ENCODE data around the gene LPAR1. TPM values are rescaled to one million over a fixed set of nuclear protein-coding genes. Genes with fewer than 3 reads are reported as not detected.

The LPAR1 gene
- total RNA-seq, 1 experiment from 2014 or later = 21.7 TPM

DNA sequence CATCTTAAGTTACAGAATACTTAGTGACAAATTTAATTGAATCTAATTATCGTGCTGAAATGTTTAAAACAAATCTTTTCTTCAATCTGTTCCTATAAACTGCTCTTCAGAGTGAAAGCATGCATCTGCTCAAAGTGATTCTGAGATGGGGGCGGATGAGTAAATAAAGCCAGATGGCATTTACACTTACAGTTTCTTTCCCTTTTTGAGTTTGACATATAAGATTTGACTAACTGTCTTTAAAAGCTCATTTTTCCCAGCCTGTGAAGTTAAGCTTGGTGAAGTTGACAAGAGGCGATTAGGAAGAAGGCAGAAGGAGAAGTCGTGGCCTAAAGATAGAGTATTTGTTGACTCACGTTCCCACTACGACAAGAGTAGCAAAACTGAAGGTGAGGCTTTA lies 137.4 kb downstream of the LPAR1 start:
- Histone ChIP-seq H3K36me3 (0 out of 2 replicates have a peak, but pooled peaks cover 3% of the 10 kb centered on the region), H3K27ac (no peak overlapping the region), H3K4me3 (no peak overlapping the region), H3K27me3 (replicated peaks) (no peaks in the 10 kb centered on the region), H3K4me1 (replicated peaks) (no peaks in the 10 kb centered on the region), H3K9me3 (replicated peaks) (no peaks in the 10 kb centered on the region; the same call in 1 of the 2 replicates)
- DNase-seq (ENCODE audit: low read depth in 1 of 2, low spot score in 2 of 2) = no peak

DNA sequence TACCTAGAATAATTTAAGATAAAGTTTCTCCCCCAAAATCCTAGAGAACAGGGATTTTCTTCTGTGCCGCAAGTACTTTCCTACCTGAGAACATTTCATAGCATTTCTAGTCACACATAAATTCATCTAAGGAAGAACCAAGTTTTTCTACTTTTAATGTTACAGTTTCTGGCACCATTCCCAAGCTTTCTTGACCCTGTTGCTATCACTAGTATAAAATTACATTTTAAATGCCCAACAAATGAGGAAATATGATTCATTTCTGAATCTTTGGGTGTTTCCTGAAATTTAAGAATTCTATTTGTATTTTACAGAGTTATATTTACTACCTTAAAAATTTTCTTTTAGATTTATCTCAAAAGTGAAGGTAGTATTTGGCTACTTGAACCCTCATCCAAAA lies 137.8 kb downstream of the LPAR1 start:
- H3K4me3 ChIP-seq = no peak overlapping the region
- no peak for DNase-seq (ENCODE audit: low read depth in 1 of 2, low spot score in 2 of 2)
- H3K9me3 ChIP-seq (replicated peaks) = no peaks in the 10 kb centered on the region; the same call in 1 of the 2 replicates
- H3K27me3 ChIP-seq (replicated peaks) = no peaks in the 10 kb centered on the region
- H3K36me3 ChIP-seq = 0 out of 2 replicates have a peak, but pooled peaks cover 3% of the 10 kb centered on the region
- H3K4me1 ChIP-seq (replicated peaks) = no peaks in the 10 kb centered on the region
- no peak overlapping the region for H3K27ac ChIP-seq

DNA sequence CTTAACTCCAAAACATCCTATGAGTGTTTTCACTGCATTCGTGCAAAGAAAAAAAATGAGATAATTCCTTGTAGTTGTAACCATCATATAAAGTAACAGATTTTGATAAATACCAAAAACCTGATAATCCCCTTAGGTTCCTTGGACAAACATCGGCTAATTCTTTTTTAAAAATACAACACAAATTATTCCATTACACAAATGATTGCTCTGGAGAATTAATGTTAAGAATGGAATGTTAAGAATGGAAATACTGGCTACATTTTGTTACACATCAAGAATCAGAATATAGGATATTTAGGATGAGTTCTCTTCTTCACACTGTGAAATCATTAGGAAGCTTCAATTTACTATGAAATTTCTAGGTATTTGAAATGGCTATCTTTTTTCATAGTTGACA lies 139.4 kb downstream of the LPAR1 start:
- Histone ChIP-seq H3K4me3 (no peak overlapping the region), H3K4me1 (replicated peaks) (no peaks in the 10 kb centered on the region), H3K36me3 (0 out of 2 replicates have a peak, but pooled peaks cover 3% of the 10 kb centered on the region), H3K27ac (no peak overlapping the region), H3K27me3 (replicated peaks) (no peaks in the 10 kb centered on the region), H3K9me3 (replicated peaks) (no peaks in the 10 kb centered on the region; the same call in 1 of the 2 replicates)
- DNase-seq (ENCODE audit: low read depth in 1 of 2, low spot score in 2 of 2) = no peak

DNA sequence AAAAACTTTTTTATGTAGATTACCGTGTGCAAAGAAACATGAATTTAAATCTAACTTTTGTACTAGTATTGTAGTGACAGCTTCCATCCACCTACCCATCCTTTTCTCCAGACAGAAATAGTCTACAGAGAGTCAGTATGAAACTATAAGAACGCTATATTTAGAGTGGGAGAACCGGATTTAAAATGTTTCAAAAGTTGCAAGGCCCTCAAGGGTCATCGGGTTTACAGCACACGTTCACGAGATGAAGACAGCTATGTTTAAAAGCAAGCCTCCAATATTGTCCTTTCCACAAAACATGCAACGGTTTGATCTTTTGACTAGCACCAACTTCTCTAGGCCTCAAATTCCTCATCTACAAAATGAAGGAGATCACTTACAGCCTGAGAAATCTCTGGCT lies 139.9 kb downstream of the LPAR1 start:
- H3K27me3 ChIP-seq (replicated peaks) = no peaks in the 10 kb centered on the region
- H3K9me3 ChIP-seq (replicated peaks) = no peaks in the 10 kb centered on the region; the same call in 1 of the 2 replicates
- no peak overlapping the region for H3K4me3 ChIP-seq
- no peak overlapping the region for H3K27ac ChIP-seq
- DNase-seq (ENCODE audit: low read depth in 1 of 2, low spot score in 2 of 2) = no peak
- no peaks in the 10 kb centered on the region for H3K4me1 ChIP-seq (replicated peaks)
- H3K36me3 ChIP-seq = 0 out of 2 replicates have a peak, but pooled peaks cover 3% of the 10 kb centered on the region

DNA sequence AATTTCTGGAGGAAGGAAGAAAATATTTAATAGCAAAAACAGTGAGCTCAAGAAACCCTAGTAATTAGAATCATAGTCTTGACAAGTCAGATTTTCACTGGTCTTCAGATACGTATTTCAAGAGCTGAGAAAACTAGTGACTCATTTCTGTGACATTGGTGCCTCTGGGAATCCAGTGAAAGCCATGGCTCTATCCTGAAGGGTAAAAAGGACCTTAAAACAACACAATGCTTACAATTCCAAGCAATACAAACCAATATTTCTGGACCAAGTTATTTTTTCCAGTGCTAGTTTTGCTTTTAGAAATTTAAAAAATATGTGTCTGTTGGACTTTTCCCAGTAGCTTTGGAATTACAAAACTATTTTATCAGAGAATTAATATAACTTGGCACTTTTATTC lies 140.3 kb downstream of the LPAR1 start:
- 0 out of 2 replicates have a peak, but pooled peaks cover 3% of the 10 kb centered on the region for H3K36me3 ChIP-seq
- H3K27ac ChIP-seq = no peak overlapping the region
- no peak overlapping the region for H3K4me3 ChIP-seq
- no peak for DNase-seq (ENCODE audit: low read depth in 1 of 2, low spot score in 2 of 2)
- no peaks in the 10 kb centered on the region for H3K4me1 ChIP-seq (replicated peaks)
- H3K27me3 ChIP-seq (replicated peaks) = no peaks in the 10 kb centered on the region
- no peaks in the 10 kb centered on the region; the same call in 1 of the 2 replicates for H3K9me3 ChIP-seq (replicated peaks)

DNA sequence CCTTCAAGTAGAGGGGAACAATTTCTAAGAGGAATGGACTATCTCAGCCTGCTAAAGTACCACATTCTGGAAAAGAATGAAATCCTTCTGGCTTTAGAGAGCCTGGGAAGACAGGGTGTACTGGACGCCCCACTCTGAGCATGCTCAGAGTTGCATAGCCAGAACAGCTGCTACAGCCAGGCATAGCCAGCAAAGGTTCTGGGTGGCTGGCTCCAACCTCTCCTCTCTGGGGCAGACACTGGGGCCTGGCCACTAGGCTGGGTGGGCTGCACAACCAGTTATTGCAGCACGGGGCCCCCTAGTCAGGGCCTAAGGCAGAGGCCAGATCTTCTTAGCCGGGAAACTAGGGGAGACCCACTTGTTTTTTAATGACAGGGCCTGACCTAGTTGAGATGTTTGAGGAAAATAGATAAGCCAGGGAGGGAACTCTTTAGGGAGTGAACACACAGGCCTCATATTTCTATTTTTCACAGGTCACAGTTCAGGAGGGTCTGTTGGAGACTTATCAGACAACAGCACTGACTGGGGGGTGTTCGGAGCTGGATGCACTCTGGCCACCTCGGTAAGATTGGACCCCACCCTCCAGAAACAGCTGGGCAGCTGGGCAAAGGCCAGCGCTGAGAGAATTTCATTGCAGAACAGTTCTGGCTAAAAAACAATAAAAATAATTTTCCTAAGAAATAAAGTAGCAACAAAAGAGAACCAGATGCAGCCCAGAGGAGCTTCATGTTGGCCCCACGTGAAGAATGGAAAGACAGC lies 142.9 kb downstream of the LPAR1 start:
- Histone ChIP-seq H3K4me3 (no peak overlapping the region), H3K27me3 (replicated peaks) (no peaks in the 10 kb centered on the region), H3K9me3 (replicated peaks) (no peaks in the 10 kb centered on the region), H3K27ac (no peak overlapping the region), H3K4me1 (replicated peaks) (no peaks in the 10 kb centered on the region), H3K36me3 (0 out of 2 replicates have a peak, but pooled peaks cover 3% of the 10 kb centered on the region)
- no peak for DNase-seq (ENCODE audit: low read depth in 1 of 2, low spot score in 2 of 2)

DNA sequence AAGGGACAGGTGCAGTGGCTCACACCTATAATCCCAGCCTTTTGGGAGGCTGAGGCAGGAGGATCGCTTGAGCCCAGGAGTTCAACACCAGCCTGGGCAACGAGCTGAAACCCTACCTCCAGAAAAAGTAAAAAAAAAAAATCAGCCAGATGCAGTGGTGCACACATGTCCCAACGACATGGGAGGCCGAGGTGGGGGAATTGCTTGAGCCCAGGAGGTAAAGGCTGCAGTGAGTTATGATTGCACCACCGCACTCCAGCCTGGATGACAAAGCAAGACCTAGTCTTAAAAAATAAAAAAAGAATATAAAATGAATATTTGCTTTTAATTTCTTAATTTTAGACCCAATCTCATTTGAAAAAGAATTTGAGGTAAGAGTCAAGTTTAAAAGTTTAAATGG lies 143.5 kb downstream of the LPAR1 start:
- Histone ChIP-seq H3K27ac (no peak overlapping the region), H3K36me3 (0 out of 2 replicates have a peak, but pooled peaks cover 3% of the 10 kb centered on the region)

DNA sequence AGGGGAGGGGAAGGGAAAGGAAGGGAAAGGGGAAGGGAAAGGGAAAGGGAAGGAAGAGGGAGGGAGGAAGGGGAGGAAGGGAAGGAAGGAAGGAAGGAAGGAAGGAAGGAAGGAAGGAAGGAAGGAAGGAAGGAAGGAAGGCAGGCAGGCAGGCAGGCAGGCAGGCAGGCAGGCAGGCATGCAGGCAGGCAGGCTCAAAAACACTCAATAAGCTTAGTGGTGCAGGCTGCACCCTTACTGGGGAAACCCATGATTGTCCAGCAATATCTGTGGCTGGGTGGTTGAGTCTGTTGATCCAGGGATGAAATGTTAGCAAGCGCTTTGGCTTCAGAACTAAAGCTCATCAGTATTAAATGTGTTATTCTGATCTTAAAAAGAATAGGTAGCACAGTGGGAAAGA lies 145.6 kb downstream of the LPAR1 start:
- DNase-seq (ENCODE audit: low read depth in 1 of 2, low spot score in 2 of 2) = no peak
- no peaks in the 10 kb centered on the region for H3K4me1 ChIP-seq (replicated peaks)
- no peaks in the 10 kb centered on the region for H3K9me3 ChIP-seq (replicated peaks)
- 0 out of 2 replicates have a peak, but pooled peaks cover 3% of the 10 kb centered on the region for H3K36me3 ChIP-seq
- no peaks in the 10 kb centered on the region for H3K27me3 ChIP-seq (replicated peaks)
- H3K27ac ChIP-seq = no peak overlapping the region
- no peak overlapping the region for H3K4me3 ChIP-seq

More for the DNA sequence above, 143.5 kb downstream of the LPAR1 start:
- Histone ChIP-seq H3K27me3 (replicated peaks) (no peaks in the 10 kb centered on the region), H3K4me1 (replicated peaks) (no peaks in the 10 kb centered on the region), H3K9me3 (replicated peaks) (no peaks in the 10 kb centered on the region), H3K4me3 (no peak overlapping the region)
- DNase-seq (ENCODE audit: low read depth in 1 of 2, low spot score in 2 of 2) = no peak

DNA sequence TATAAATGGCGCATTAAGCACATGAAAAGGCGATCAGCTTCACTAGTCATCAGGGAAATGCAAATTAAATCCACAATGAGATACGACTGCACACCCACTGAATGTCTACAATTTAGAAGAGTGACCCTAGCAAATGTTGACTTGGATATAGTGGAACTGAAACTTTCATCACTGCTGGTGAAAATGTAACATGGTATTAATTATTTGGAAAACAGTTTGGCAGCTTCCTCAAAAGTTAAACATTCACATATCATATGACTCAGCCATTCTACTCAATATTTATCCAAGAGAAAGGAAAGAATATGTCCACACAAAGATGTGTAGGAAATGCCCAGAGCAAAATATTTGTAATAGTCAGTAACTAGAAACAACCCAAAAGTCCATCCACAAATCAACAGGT lies 146.5 kb downstream of the LPAR1 start:
- H3K9me3 ChIP-seq (replicated peaks) = no peaks in the 10 kb centered on the region
- H3K27ac ChIP-seq = no peak overlapping the region
- DNase-seq (ENCODE audit: low read depth in 1 of 2, low spot score in 2 of 2) = no peak
- no peaks in the 10 kb centered on the region for H3K36me3 ChIP-seq
- no peaks in the 10 kb centered on the region for H3K4me1 ChIP-seq (replicated peaks)
- no peaks in the 10 kb centered on the region for H3K27me3 ChIP-seq (replicated peaks)
- no peak overlapping the region for H3K4me3 ChIP-seq

DNA sequence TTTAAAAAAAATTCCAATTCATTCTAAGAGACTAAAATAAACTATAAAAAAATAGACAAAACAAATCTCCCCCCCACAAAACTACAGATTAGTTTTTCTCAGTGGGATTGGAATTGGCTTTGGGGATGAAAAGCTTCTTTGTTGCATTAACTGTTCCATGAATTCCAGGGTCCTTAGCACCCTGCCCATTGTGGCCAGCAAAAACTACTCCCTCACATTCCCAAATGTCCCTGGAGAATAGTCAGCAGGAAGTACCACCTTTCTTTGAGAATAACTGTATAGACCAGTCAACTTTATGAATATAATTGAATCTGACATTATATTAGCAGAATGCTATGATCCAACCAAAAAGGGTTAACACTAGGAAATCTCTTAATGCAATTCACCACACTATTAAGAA lies 147.9 kb downstream of the LPAR1 start:
- H3K36me3 ChIP-seq = no peaks in the 10 kb centered on the region
- H3K27me3 ChIP-seq (replicated peaks) = no peaks in the 10 kb centered on the region

DNA sequence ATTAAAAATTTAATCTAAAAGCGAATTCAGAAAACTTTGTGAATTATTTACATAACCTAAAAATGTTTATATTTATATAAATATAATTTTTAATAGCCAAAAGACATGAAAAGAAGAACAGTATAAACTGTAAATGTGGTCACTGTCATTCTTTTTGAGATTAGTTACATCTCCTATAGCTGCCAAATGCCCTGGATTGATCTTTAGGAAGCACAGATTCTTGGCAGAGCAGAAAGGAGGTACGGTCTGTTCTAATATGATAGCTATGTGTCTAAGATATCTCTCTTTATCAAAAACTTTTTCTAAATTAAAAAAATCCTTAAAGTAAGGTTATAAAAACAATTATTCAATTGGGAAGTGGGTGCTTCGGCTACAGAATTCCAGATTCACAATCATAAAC lies 151.0 kb downstream of the LPAR1 start:
- Histone ChIP-seq H3K9me3 (replicated peaks) (no peaks in the 10 kb centered on the region), H3K36me3 (no peaks in the 10 kb centered on the region), H3K27me3 (replicated peaks) (no peaks in the 10 kb centered on the region), H3K4me1 (replicated peaks) (no peaks in the 10 kb centered on the region), H3K27ac (no peak overlapping the region), H3K4me3 (no peak overlapping the region)
- no peak for DNase-seq (ENCODE audit: low read depth in 1 of 2, low spot score in 2 of 2)

More for the DNA sequence above, 147.9 kb downstream of the LPAR1 start:
- Histone ChIP-seq H3K4me1 (replicated peaks) (no peaks in the 10 kb centered on the region), H3K27ac (no peak overlapping the region), H3K9me3 (replicated peaks) (no peaks in the 10 kb centered on the region), H3K4me3 (no peak overlapping the region)
- DNase-seq (ENCODE audit: low read depth in 1 of 2, low spot score in 2 of 2) = no peak

DNA sequence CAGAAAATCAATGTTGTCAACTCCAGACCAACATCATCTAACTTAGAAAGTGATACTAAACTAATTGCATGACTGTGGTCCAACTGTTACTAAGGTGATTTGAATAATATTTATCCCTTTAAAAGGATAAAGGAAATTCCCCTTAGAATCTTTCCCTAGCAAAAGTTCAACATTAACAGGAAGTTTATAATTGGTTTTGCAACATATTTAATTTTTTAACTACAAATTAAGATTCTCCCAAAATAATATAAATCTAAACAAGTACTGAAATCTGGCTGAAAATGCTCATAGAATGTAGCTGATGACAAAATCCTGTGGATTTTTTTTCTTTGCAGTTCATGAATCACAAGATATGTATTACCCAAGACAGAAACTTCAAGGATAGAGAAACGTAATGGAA lies 151.4 kb downstream of the LPAR1 start:
- H3K9me3 ChIP-seq (replicated peaks) = no peaks in the 10 kb centered on the region
- H3K27me3 ChIP-seq (replicated peaks) = no peaks in the 10 kb centered on the region
- DNase-seq (ENCODE audit: low read depth in 1 of 2, low spot score in 2 of 2) = no peak
- H3K4me1 ChIP-seq (replicated peaks) = no peaks in the 10 kb centered on the region
- no peak overlapping the region for H3K27ac ChIP-seq
- no peaks in the 10 kb centered on the region for H3K36me3 ChIP-seq
- H3K4me3 ChIP-seq = no peak overlapping the region

DNA sequence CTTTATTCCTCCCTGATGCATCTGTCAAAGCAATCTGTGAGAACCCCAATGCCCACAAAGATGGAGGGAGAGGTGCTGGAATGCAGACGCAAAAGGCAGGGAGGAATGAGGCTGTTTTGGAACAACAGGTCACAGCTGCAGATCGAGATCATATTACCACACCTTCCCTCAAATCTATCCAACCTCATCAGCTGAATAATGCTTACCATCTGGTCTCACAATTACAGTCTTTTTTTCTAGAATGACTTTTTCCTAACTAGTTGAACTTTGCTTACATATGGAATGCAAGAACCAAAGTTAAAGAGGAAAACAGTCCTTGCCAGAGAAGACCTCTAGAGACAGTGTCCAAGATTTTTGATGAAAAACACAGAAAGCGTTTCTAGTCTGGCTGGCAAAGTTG lies 158.1 kb downstream of the LPAR1 start:
- no peak overlapping the region for H3K27ac ChIP-seq
- no peaks in the 10 kb centered on the region for H3K9me3 ChIP-seq (replicated peaks)
- no peaks in the 10 kb centered on the region; the same call in 1 of the 2 replicates for H3K36me3 ChIP-seq

DNA sequence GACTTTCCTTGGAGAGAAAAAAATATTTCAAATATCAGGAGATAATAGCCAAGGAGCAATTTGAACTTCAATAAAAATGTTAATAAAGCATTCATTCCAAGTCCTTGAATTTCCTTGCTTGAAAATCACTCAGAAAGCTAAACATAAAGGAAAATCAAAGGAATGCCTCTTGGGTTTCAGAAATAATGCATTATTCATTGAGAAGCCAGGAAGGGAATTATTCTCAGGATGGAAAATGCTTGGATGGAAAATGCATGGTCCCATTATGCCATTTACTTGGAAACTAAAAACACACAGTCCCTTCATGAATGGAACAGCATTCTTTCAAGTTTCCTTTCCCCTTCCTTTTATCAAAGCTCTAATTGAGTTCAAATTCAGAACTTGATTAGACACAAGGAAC lies 160.9 kb downstream of the LPAR1 start:
- Histone ChIP-seq H3K27ac (no peak overlapping the region), H3K4me1 (replicated peaks) (no peaks in the 10 kb centered on the region), H3K4me3 (no peak overlapping the region), H3K9me3 (replicated peaks) (no peaks in the 10 kb centered on the region), H3K27me3 (replicated peaks) (no peaks in the 10 kb centered on the region), H3K36me3 (peaks cover 11% of the 10 kb centered on the region)
- no peak for DNase-seq (ENCODE audit: low read depth in 1 of 2, low spot score in 2 of 2)

More for the DNA sequence above, 158.1 kb downstream of the LPAR1 start:
- Histone ChIP-seq H3K4me3 (no peak overlapping the region), H3K4me1 (replicated peaks) (no peaks in the 10 kb centered on the region), H3K27me3 (replicated peaks) (no peaks in the 10 kb centered on the region)
- DNase-seq (ENCODE audit: low read depth in 1 of 2, low spot score in 2 of 2) = no peak

All from SJSA1 (cell line).